Measurements from ENCODE around the gene SPO11.

The SPO11 gene

GRCh38 chr20:57329608-57330221 lies at the start of gene SPO11:
Gene SPO11 (plus strand): TSS chr20:57329803. CDS start chr20:57329868, 65 bp downstream.
- Mint-ChIP-seq H3K9me3 (ENCODE audit: low read depth) (peaks cover 2% of the 10 kb centered on the region), H3K4me1 (ENCODE audit: low read depth) (no peaks in the 10 kb centered on the region), H3K36me3 (no peaks in the 10 kb centered on the region), H3K27ac (no peak within 1 kb of the TSS), H3K27me3 (peaks cover 15% of the 10 kb centered on the region), H3K4me3 (no peak within 1 kb of the TSS)

GRCh38 chr20:57280221-57280620 lies 49.4 kb upstream of the SPO11 start:
- no peaks in the 10 kb centered on the region for H3K4me1 Mint-ChIP-seq (ENCODE audit: low read depth)
- no peak overlapping the region for H3K4me3 Mint-ChIP-seq
- no peaks in the 10 kb centered on the region for H3K9me3 Mint-ChIP-seq (ENCODE audit: low read depth)
- H3K27ac Mint-ChIP-seq: no peak overlapping the region
- H3K27me3 Mint-ChIP-seq: peaks cover 16% of the 10 kb centered on the region
- no peaks in the 10 kb centered on the region for H3K36me3 Mint-ChIP-seq

GRCh38 chr20:57281900-57282299 lies 47.7 kb upstream of the SPO11 start:
- no peaks in the 10 kb centered on the region for H3K4me1 Mint-ChIP-seq (ENCODE audit: low read depth)
- no peak overlapping the region for H3K4me3 Mint-ChIP-seq
- H3K27ac Mint-ChIP-seq: no peak overlapping the region
- no peaks in the 10 kb centered on the region for H3K36me3 Mint-ChIP-seq
- peaks cover 10% of the 10 kb centered on the region for H3K27me3 Mint-ChIP-seq
- no peaks in the 10 kb centered on the region for H3K9me3 Mint-ChIP-seq (ENCODE audit: low read depth)

GRCh38 chr20:57282670-57283361 lies 46.8 kb upstream of the SPO11 start:
- H3K27ac Mint-ChIP-seq: no peak overlapping the region
- no peaks in the 10 kb centered on the region for H3K9me3 Mint-ChIP-seq (ENCODE audit: low read depth)
- H3K4me1 Mint-ChIP-seq (ENCODE audit: low read depth): no peaks in the 10 kb centered on the region
- peaks cover 16% of the 10 kb centered on the region for H3K27me3 Mint-ChIP-seq
- no peaks in the 10 kb centered on the region for H3K36me3 Mint-ChIP-seq
- no peak overlapping the region for H3K4me3 Mint-ChIP-seq

- H3K4me1 Mint-ChIP-seq (ENCODE audit: low read depth): no peaks in the 10 kb centered on the region
- H3K27ac Mint-ChIP-seq: no peak overlapping the region
- no peaks in the 10 kb centered on the region for H3K36me3 Mint-ChIP-seq
- peaks cover 22% of the 10 kb centered on the region for H3K27me3 Mint-ChIP-seq
- H3K4me3 Mint-ChIP-seq: no peak overlapping the region
- no peaks in the 10 kb centered on the region for H3K9me3 Mint-ChIP-seq (ENCODE audit: low read depth)
These were observed 45.7 kb upstream of the SPO11 start for GRCh38 chr20:57283860-57284259.

- Mint-ChIP-seq H3K27me3 (peaks cover 28% of the 10 kb centered on the region), H3K4me1 (ENCODE audit: low read depth) (no peaks in the 10 kb centered on the region), H3K9me3 (ENCODE audit: low read depth) (no peaks in the 10 kb centered on the region), H3K27ac (no peak overlapping the region), H3K4me3 (no peak overlapping the region), H3K36me3 (no peaks in the 10 kb centered on the region)
These were observed 42.4 kb upstream of the SPO11 start for GRCh38 chr20:57287007-57287880.

- H3K27me3 Mint-ChIP-seq: peaks cover 24% of the 10 kb centered on the region
These were observed 41.7 kb upstream of the SPO11 start for GRCh38 chr20:57287901-57288300.

GRCh38 chr20:57288651-57289277 lies 40.8 kb upstream of the SPO11 start:
- H3K9me3 Mint-ChIP-seq (ENCODE audit: low read depth): no peaks in the 10 kb centered on the region
- no peak overlapping the region for H3K4me3 Mint-ChIP-seq
- H3K27ac Mint-ChIP-seq: no peak overlapping the region
- no peaks in the 10 kb centered on the region for H3K4me1 Mint-ChIP-seq (ENCODE audit: low read depth)
- no peaks in the 10 kb centered on the region for H3K36me3 Mint-ChIP-seq
- peaks cover 24% of the 10 kb centered on the region for H3K27me3 Mint-ChIP-seq

More at GRCh38 chr20:57287901-57288300, 41.7 kb upstream of the SPO11 start:
- Mint-ChIP-seq H3K36me3 (no peaks in the 10 kb centered on the region), H3K9me3 (ENCODE audit: low read depth) (no peaks in the 10 kb centered on the region), H3K4me1 (ENCODE audit: low read depth) (no peaks in the 10 kb centered on the region), H3K27ac (no peak overlapping the region), H3K4me3 (no peak overlapping the region)

- Mint-ChIP-seq H3K4me3 (no peak overlapping the region), H3K4me1 (ENCODE audit: low read depth) (no peaks in the 10 kb centered on the region), H3K27ac (no peak overlapping the region), H3K9me3 (ENCODE audit: low read depth) (no peaks in the 10 kb centered on the region), H3K27me3 (peaks cover 24% of the 10 kb centered on the region), H3K36me3 (no peaks in the 10 kb centered on the region)
These were observed 40.0 kb upstream of the SPO11 start for GRCh38 chr20:57289391-57290177.

GRCh38 chr20:57290178-57290484 lies 39.5 kb upstream of the SPO11 start:
- Mint-ChIP-seq H3K27ac (no peak overlapping the region), H3K9me3 (ENCODE audit: low read depth) (no peaks in the 10 kb centered on the region), H3K27me3 (peaks cover 24% of the 10 kb centered on the region), H3K4me1 (ENCODE audit: low read depth) (no peaks in the 10 kb centered on the region), H3K36me3 (no peaks in the 10 kb centered on the region), H3K4me3 (no peak overlapping the region)

GRCh38 chr20:57291003-57291402 lies 38.6 kb upstream of the SPO11 start:
- Mint-ChIP-seq H3K36me3 (no peaks in the 10 kb centered on the region), H3K9me3 (ENCODE audit: low read depth) (no peaks in the 10 kb centered on the region), H3K27me3 (peaks cover 24% of the 10 kb centered on the region), H3K27ac (no peak overlapping the region), H3K4me3 (no peak overlapping the region), H3K4me1 (ENCODE audit: low read depth) (no peaks in the 10 kb centered on the region)

- Mint-ChIP-seq H3K9me3 (ENCODE audit: low read depth) (no peaks in the 10 kb centered on the region), H3K4me3 (no peak overlapping the region), H3K36me3 (no peaks in the 10 kb centered on the region), H3K27ac (no peak overlapping the region), H3K4me1 (ENCODE audit: low read depth) (no peaks in the 10 kb centered on the region), H3K27me3 (peaks cover 22% of the 10 kb centered on the region)
These were observed 37.9 kb upstream of the SPO11 start for GRCh38 chr20:57291694-57292093.

GRCh38 chr20:57292611-57293010 lies 37.0 kb upstream of the SPO11 start:
- Mint-ChIP-seq H3K36me3 (no peaks in the 10 kb centered on the region), H3K27ac (no peak overlapping the region), H3K4me3 (no peak overlapping the region), H3K9me3 (ENCODE audit: low read depth) (no peaks in the 10 kb centered on the region), H3K27me3 (peaks cover 18% of the 10 kb centered on the region), H3K4me1 (ENCODE audit: low read depth) (no peaks in the 10 kb centered on the region)

GRCh38 chr20:57293995-57294394 lies 35.6 kb upstream of the SPO11 start:
- Mint-ChIP-seq H3K9me3 (ENCODE audit: low read depth) (no peaks in the 10 kb centered on the region), H3K27ac (no peak overlapping the region), H3K36me3 (no peaks in the 10 kb centered on the region), H3K4me1 (ENCODE audit: low read depth) (no peaks in the 10 kb centered on the region), H3K4me3 (no peak overlapping the region), H3K27me3 (peaks cover 10% of the 10 kb centered on the region)
